Smooth muscle cell (in vitro differentiated cells): ENCODE data around the gene CTSO. TPM values are rescaled to one million over a fixed set of nuclear protein-coding genes. Genes with fewer than 3 reads are reported as not detected.

Experiments used
- DNase-seq: peaks from one replicate; lab custom pipeline; 2025; ENCODE audit not compliant: unreplicated experiment; lab: John Stamatoyannopoulos, UW
- H2AFZ ChIP-seq: fragments of 200-600 bp; sonication (generic); 2 replicates; pipeline ENCODE4 v1.6.0; 2016; ENCODE audit warnings: antibody characterized with exemption, low read depth, mild to moderate bottlenecking
- H3F3A ChIP-seq: fragments of 200-600 bp; sonication (generic); 2 replicates; pipeline ENCODE4 v1.6.0; 2017; ENCODE audit warnings: antibody characterized with exemption, low read depth
- H3K27ac ChIP-seq: fragments of 200-600 bp; sonication (generic); 2 replicates; pipeline ENCODE4 v1.5.1; 2016; ENCODE audit warnings: low read depth, mild to moderate bottlenecking
- H3K27me3 ChIP-seq: fragments of 200-600 bp; sonication (generic); 2 replicates; pipeline ENCODE4 v1.6.1; 2016; ENCODE audit warnings: low read depth, mild to moderate bottlenecking
- H3K36me3 ChIP-seq: fragments of 200-600 bp; sonication (generic); 2 replicates; pipeline ENCODE4 v1.5.1; 2016; ENCODE audit warnings: low read depth
- H3K4me1 ChIP-seq: fragments of 200-600 bp; sonication (generic); 2 replicates; pipeline ENCODE4 v1.5.1; 2016; ENCODE audit warnings: low read depth
- H3K4me2 ChIP-seq: fragments of 200-600 bp; sonication (generic); 2 replicates; pipeline ENCODE4 v1.6.0; 2016; ENCODE audit warnings: mild to moderate bottlenecking
- H3K4me3 ChIP-seq: fragments of 200-600 bp; sonication (generic); 2 replicates; pipeline ENCODE4 v1.5.1; 2016; ENCODE audit warnings: mild to moderate bottlenecking
- H3K79me2 ChIP-seq: fragments of 200-600 bp; sonication (generic); 2 replicates; pipeline ENCODE4 v1.6.0; 2016; ENCODE audit warnings: low read depth, mild to moderate bottlenecking
- H3K9ac ChIP-seq: fragments of 200-600 bp; sonication (generic); 2 replicates; pipeline ENCODE4 v1.6.0; 2016; ENCODE audit warnings: low read depth
- H3K9me3 ChIP-seq: fragments of 200-600 bp; sonication (generic); replicated peaks from 2 replicates; pipeline ENCODE4 v1.5.1; 2016; ENCODE audit warnings: low read depth
- H4K20me1 ChIP-seq: fragments of 200-600 bp; sonication (generic); 2 replicates; pipeline ENCODE4 v1.6.0; 2016; ENCODE audit warnings: low read depth
- WGBS: methylation state at CpG from one replicate; pipeline ENCODE4 v1.1.7; 2016; ENCODE audit warnings: low lambda C conversion rate; 5-methylcytosine and 5-hydroxymethylcytosine counted together
- polyA plus RNA-seq: library from polyadenylated mRNA; unstranded; fragments of >200 nt; fragmentation: Nextera tagmentation; extraction: Ambion mirVana; gene quantifications from 2 replicates; pipeline ENCODE4 v1.2.1, GENCODE V29; 2016
- total RNA-seq: library from RNA; depleted of rRNA; stranded (reverse); fragments of >200 nt; gene quantifications from 2 replicates; pipeline ENCODE4 v1.2.3, GENCODE V29; 2014
- TF ChIP-seq, protein P1 (sequence below): fragments of 200-600 bp; sonication (generic); IDR thresholded peaks from 2 replicates; pipeline ENCODE4 v1.5.1; 2017; ENCODE audit warnings: borderline replicate concordance, mild to moderate bottlenecking, antibody characterized with exemption; ENCODE audit not compliant: insufficient read depth, poor library complexity, severe bottlenecking

Gene CTSO
- total and polyA plus RNA-seq, 2 experiments from 2014 or later: 15.4 to 19.2 TPM

DNA sequence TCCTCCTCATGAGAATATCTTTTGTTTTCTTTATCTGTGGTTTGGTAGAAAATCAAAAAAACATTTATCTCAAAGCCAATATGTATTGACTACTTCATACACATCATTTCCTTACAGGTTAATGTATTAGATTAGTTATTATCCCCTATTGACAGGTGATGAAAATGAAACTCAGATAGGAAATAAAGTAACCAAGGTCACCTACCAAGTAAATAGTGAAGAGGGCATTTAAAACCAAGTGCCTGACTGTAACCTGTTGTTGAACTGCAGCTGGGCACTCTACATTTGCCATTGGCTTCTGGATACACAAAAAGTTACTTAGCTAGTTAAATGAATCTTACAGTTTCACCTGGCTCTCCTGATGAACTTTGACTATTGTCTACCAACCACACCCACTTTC is 41.4 kb upstream of the CTSO start:
- Histone ChIP-seq H3K36me3 (no peaks in the 10 kb centered on the region), H4K20me1 (no peaks in the 10 kb centered on the region), H3F3A (no peaks in the 10 kb centered on the region), H3K79me2 (no peaks in the 10 kb centered on the region), H3K27ac (no peak overlapping the region), H2AFZ (no peak overlapping the region), H3K4me1 (peaks cover 5% of the 10 kb centered on the region), H3K9ac (no peak overlapping the region), H3K27me3 (no peaks in the 10 kb centered on the region), H3K4me3 (no peak overlapping the region), H3K9me3 (no peaks in the 10 kb centered on the region), H3K4me2 (no peak overlapping the region)
- DNase-seq: no peak
- TF ChIP-seq, protein P1, sequence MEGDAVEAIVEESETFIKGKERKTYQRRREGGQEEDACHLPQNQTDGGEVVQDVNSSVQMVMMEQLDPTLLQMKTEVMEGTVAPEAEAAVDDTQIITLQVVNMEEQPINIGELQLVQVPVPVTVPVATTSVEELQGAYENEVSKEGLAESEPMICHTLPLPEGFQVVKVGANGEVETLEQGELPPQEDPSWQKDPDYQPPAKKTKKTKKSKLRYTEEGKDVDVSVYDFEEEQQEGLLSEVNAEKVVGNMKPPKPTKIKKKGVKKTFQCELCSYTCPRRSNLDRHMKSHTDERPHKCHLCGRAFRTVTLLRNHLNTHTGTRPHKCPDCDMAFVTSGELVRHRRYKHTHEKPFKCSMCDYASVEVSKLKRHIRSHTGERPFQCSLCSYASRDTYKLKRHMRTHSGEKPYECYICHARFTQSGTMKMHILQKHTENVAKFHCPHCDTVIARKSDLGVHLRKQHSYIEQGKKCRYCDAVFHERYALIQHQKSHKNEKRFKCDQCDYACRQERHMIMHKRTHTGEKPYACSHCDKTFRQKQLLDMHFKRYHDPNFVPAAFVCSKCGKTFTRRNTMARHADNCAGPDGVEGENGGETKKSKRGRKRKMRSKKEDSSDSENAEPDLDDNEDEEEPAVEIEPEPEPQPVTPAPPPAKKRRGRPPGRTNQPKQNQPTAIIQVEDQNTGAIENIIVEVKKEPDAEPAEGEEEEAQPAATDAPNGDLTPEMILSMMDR: no peak

GRCh38 chr4:155984106-155984797 is 30.6 kb upstream of the CTSO start:
- no peaks in the 10 kb centered on the region for H3K9me3 ChIP-seq
- peaks cover 4% of the 10 kb centered on the region for H3K4me1 ChIP-seq
- TF ChIP-seq, protein P1: no peak
- H3F3A ChIP-seq: no peaks in the 10 kb centered on the region
- H3K27me3 ChIP-seq: no peaks in the 10 kb centered on the region
- no peak overlapping the region for H3K9ac ChIP-seq
- H4K20me1 ChIP-seq: no peaks in the 10 kb centered on the region
- H3K4me3 ChIP-seq: no peak overlapping the region
- DNase-seq: no peak
- WGBS: 90% methylated on average over 4 of the region's 4 CpGs
- no peaks in the 10 kb centered on the region for H3K36me3 ChIP-seq
- no peak overlapping the region for H3K4me2 ChIP-seq
- no peak overlapping the region for H3K27ac ChIP-seq
- no peaks in the 10 kb centered on the region for H3K79me2 ChIP-seq
- H2AFZ ChIP-seq: no peak overlapping the region

DNA sequence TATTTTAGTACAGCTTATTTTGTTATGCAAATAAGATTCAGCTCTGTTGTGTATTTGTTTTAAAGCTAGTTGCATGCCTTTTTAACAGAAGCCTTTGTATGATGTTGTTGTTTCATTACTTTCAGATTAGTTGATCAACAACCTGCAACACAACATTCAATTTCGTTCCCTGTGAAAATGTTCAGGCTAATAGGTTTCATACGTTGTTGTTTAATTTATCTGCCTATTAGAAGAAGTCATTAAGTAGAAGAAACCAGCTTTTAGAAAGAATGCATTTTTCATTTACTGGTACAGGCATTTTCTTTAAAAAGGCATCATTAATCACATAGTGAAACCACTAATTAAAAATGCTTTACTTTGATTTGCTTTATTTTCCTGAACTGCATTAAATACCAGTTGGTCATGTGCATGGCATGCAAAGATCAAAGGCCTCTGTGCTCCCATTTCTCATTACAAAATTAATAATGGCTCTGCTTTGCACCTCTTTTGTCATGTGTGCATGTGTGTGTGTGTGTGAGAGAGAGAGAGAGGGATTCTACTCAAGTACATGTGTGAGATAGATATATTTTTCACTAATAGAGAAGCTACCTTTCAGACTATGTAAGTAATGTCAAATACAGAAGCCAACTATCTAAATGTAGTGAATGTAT is 29.2 kb upstream of the CTSO start:
- no peaks in the 10 kb centered on the region for H3K36me3 ChIP-seq
- DNase-seq: no peak
- no peak overlapping the region for H3K9ac ChIP-seq
- no peaks in the 10 kb centered on the region for H3F3A ChIP-seq
- no peak overlapping the region for H3K4me3 ChIP-seq
- H3K27me3 ChIP-seq: no peaks in the 10 kb centered on the region
- TF ChIP-seq, protein P1: no peak
- H3K79me2 ChIP-seq: no peaks in the 10 kb centered on the region
- H3K4me1 ChIP-seq: peaks cover 4% of the 10 kb centered on the region
- 67% methylated on average over 2 of the region's 2 CpGs for WGBS
- no peaks in the 10 kb centered on the region for H4K20me1 ChIP-seq
- no peak overlapping the region for H3K4me2 ChIP-seq
- H3K27ac ChIP-seq: no peak overlapping the region
- H2AFZ ChIP-seq: peak overlapping the region; percentile 17
- H3K9me3 ChIP-seq: no peaks in the 10 kb centered on the region
